CD4-positive, alpha-beta T cell treated with Interleukin-17A for 1 hour (primary cell): Measurements from ENCODE around the gene TEDDM1.

ENCODE experiments used
- DNase-seq: peaks from one replicate; pipeline ENCODE4 v3.0.0-alpha.2; 2020

The TEDDM1 gene

GRCh38 chr1:182376936-182377574 lies 23.4 kb downstream of the TEDDM1 start:
- DNase-seq = no peak

GRCh38 chr1:182374101-182374834 lies 26.2 kb downstream of the TEDDM1 start:
- DNase-seq = no peak

- no peak for DNase-seq
Observed at GRCh38 chr1:182370532-182370931, 29.9 kb downstream of the TEDDM1 start.

GRCh38 chr1:182368903-182369302 lies 31.6 kb downstream of the TEDDM1 start:
- no peak for DNase-seq

GRCh38 chr1:182368358-182368757 lies 32.1 kb downstream of the TEDDM1 start:
- no peak for DNase-seq

GRCh38 chr1:182367926-182368325 lies 32.5 kb downstream of the TEDDM1 start:
- DNase-seq = no peak

- DNase-seq = no peak
Observed at GRCh38 chr1:182366596-182366995, 33.9 kb downstream of the TEDDM1 start.

GRCh38 chr1:182359645-182360044 lies 40.8 kb downstream of the TEDDM1 start:
- DNase-seq = no peak

GRCh38 chr1:182357913-182358312 lies 42.6 kb downstream of the TEDDM1 start:
- DNase-seq = no peak

- no peak for DNase-seq
Observed at GRCh38 chr1:182357171-182357570, 43.3 kb downstream of the TEDDM1 start.

- no peak for DNase-seq
Observed at GRCh38 chr1:182355723-182356098, 44.8 kb downstream of the TEDDM1 start.

GRCh38 chr1:182351790-182352364 lies 48.6 kb downstream of the TEDDM1 start:
- DNase-seq = no peak

GRCh38 chr1:182350839-182351238 lies 49.6 kb downstream of the TEDDM1 start:
- no peak for DNase-seq

- no peak for DNase-seq
Observed at GRCh38 chr1:182348961-182349747, 51.3 kb downstream of the TEDDM1 start.
